GM21526 (cell line): ENCODE measurements around the gene RPL39L.

Experiments used
- ATAC-seq: cut with Tn5 transposase; IDR thresholded peaks from one replicate; pipeline ENCODE4 v1.9.1; 2021; ENCODE audit warnings: moderate library complexity; ENCODE audit not compliant: unreplicated experiment, low FRiP score

The RPL39L gene

DNA sequence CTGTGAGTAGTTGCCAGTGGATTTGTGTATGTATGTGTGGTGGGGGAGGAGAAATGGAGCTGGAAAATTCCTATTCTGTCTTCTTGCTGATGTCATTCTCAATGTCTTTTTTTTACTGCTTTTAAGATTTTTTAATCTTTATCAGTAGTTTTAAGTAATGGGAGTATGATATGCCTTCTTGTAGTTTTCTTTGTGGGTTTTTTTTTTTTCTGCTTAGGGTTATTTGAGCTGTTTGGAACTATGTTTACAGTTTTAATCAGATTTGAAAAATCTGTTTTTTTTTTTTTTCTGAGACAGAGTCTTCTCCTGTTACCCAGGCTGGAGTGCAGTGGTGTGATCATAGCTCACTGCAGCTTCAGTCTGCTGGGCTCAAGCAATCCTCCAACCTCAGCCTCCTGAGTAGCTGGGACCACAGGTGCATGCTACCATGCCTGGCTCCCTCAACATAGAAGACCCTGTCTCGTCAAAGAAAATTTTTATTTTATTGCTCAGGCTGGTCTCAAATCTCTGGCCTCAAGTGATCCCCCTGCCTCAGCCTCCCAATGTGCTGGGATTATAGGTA is 37.1 kb downstream of the RPL39L start:
- ATAC-seq, result no peak

DNA sequence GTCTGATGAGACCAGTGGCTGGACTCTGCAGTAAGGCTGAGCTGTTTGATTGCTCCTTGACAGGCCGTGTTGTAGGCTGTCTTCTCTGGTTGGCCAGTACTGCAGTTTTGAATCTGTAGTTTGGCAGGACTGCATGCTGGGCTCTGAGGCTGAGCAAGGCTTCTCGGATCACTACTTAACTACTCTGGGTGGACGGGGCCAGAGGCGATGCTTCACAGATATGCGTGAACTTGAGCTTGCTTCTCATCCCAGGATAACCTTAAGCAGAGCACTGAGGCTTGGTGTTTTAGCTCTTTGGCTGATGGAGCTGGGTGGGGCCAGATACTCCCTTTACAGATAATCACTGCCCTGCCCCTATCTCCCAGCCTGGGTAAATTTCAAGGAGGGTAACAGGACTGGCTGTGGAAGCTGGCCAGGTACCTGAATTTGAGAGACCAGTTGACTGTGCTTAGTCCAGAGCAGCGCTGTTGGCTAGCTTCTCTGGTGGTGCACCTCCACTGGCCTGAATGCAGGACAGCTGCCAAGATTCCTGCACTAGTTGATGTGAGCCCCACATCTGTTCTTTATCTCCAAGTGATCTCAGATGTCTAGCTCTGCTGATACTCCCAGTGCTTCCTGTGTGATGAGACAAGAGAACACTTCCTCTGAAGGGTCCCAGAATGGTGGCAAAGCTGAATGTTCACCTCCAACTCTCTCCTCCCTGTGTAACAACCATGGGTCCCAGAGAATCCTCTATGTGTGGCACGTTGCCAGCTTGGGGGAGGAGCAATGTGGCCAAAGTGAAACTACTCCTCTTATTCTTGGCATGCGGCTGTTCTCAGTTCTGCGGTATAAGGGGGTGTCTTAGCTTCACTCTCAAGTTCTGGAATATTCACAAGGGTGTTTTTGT is 37.9 kb downstream of the RPL39L start:
- ATAC-seq, result no peak

DNA sequence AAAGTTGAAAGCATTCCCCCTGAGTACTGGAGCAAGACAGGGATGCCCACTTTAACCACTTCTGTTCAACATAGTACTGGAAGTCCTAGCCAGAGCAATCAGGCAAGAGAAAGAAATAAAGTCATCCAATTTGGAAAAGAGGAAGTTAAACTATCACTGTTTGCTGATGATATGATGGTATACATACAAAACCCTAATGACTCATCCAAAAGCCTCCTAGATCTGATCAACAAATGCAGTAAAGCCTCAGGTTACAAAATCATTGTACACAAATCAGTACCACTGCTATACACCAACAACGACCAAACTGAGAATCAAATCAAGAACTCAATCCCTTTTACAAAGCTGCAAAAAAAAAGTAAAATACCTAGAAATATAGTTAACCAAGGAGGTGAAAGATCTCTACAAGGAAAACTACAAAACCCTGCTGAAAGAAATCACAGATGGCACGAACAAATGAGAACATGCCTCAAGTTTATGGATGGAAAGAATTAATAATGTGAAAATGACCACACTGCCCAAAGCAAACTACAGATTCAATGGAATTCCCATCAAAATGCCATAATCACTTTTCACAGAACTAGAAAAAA is 40.3 kb downstream of the RPL39L start:
- no peak for ATAC-seq

DNA sequence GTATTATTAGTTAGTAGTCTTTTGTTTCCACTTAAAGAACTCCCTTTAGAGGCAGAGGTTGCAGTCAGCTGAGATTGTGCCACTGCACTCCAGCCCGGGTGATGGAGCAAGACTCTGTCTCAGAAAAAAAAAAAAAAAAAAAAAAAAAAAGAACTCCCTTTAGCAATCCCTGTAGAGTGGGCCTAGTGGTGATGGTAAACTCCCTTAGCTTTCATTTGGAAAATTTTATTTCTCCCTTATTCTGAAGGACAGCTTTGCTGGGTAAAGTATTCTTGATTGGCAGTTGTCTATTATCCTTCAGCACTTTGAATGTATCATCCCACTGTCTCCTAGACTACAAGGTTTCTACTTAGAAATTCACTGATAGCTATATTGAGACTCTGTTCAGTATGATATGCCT is 46.0 kb downstream of the RPL39L start:
- ATAC-seq, result no peak

DNA sequence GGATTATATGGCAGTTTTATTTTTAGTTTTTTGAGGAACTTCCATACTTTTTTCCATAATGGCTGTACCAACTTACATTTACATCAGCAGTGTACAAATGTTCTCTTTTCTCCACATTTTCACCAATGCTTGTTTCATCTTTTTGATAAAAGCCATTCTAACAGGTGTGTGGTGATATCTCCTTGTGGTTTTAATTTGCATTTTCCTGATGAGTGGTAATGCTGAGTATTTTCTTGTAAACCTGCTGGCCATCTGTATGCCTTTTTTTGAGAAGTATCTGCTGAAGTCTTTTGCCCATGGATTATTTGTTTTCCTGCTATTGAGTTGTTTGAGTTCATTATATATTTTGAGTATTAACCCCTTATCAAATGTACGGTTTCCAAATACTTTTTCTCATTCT is 50.6 kb downstream of the RPL39L start:
- no peak for ATAC-seq

DNA sequence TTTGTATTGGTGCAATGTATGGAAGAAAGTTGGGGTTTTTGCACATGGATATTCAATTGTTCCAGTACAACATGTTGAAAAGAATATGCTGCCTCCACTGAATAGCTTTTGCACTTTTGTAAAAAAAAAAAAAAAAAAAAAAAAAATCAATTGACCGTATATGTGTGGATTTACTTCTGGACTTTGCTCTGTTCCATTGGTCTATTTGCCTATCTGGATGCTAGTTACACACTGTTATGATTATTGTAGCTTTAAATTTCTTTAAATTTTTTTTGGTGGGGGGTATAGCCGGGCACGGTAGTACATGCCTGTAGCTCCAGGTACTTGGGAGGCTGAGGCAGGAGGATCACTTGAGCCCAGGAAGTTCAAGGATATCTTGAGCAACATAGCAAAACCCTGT is 52.5 kb downstream of the RPL39L start:
- ATAC-seq, result no peak

DNA sequence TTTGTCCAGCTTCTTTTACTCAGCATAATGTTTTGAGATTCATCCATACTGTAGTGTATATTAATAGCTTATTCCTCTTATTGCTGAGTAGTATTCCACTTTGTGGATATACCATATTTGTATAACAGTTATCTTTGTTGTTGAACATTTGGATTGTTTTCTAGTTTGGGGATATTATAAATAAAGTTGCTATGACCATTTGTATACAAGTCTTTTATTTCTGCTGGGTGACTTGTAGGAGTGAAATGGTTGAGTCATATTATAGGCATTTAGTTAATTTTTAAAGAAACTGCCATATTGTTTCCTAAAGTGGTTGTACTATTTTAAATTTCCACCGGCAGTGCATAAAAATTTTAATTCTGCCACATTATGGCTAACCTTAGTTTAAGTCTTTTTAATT is 53.4 kb downstream of the RPL39L start:
- ATAC-seq, result no peak

DNA sequence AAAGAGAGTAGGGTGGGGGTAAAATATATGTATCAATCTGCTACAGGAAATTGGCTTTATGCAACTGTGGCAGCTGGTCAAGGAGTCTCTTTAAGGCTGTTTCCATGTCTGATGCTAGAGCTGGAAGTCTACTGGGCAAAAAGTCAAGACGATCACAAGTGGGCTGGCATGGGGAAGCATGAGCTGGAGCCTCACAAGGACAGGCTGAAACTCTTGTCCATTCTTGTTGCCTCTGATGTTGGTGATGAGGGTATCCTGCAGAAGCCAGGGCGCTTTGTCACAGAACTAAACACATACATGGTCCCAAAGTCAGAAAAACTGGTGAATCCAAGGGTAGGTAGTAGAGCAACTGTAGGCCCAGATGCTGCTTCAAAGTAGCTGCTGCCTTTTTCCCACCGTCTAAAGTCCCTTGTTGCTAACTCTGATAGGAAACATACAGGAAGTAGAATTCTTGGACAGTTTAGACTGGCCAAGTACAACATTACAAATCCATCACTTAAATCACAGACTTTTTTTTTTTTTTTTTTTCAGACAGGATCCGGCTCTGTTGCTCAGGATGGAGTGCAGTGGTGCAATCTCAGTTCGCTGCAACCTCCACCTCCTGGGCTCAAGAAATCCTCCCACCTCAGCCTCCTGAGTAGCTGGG is 54.2 kb downstream of the RPL39L start:
- no peak for ATAC-seq

DNA sequence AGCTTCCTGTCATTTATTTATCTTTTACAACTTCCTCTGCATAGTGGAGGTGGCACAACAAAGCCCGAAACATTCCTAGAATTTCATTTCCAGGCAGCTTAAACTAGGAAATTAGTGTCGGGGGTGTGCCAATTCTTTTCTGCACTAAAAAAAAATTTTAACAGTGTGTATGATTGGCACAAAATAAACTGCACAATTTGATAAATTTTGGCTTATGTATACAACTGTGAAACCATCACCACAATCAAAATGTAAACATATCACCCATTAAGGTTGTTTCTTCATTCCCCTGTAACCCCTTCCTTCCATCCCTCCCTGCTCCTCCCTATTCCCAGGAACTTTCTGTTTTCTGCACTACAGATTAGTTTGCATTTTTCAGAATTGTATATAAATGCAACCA is 54.7 kb downstream of the RPL39L start:
- ATAC-seq, result no peak

DNA sequence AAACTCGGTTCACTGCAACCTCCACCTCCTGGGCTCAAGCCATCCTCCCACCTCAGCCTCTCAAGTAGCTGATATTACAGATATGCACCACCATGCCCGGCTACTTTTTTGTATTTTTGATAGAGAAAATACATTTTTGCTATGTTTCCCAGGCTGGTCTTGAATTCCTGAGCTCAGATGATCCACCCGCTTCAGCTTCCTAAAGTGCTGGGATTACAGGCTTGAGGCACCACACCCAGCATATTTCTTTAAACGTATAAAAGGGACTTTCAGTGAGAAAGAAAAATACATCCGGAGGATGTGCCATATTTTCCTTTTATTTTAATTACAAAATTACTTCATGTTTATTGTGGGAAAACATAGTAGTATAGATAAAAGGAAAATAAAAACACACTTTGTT is 55.2 kb downstream of the RPL39L start:
- ATAC-seq, result no peak

DNA sequence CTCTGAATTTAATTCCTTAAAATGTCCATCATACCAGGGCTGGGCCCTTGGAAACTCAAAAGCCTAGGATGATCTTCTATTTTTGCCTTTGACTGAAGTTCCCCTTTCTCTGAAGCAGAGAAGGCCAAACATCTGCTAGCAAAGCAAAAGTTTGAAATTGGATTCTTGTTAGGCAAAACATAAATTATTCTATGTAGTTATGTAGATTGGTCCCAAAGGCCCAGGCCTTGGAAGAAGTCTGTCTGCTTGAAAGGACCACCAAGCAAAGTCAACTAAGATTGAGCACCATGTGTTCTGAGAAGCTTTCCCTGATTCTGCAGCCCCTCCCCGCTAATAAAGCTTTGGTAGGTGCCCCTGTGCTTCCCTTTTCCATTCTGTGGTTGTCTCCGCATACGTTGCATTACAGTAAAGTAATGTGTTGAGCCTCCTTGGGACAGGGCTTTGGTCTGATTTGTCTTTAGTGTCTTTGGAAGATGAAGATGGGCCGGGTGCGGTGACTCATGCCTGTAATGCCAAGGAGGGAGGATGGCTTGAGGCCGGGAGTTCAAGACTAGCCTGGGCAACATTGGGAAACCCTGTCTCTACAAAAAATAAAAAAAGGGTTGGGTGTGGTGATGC is 56.4 kb downstream of the RPL39L start:
- no peak for ATAC-seq

DNA sequence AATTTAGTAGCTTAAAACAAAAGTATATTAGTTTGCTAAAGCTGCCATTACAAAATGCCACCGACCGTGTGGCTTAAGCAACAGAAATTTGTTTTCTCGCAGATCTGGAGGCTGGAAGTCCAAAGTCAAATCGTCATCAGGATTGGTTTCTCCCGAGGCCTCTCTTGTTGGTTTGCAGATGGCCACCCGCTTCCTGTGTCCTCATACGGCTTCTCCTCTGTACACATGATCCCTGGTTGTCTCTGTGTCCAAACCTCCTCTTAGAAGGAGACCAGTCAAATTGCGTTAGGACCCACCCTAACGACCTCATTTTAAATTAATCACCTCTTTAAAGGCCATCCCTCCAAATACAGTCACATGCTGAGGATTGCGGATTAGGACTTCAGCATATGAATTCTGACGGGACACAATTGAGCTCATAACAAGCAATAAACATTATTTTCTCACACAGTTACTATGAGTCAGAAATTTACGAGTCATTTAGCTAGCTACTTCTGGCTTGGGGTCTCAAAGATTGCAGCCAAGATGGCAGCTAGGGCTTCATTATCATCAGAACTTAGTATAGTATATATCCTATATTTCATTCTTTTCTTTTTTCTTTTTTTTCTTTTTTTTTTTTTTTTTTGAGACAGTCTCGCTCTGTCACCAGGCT is 58.4 kb downstream of the RPL39L start:
- ATAC-seq, result no peak

DNA sequence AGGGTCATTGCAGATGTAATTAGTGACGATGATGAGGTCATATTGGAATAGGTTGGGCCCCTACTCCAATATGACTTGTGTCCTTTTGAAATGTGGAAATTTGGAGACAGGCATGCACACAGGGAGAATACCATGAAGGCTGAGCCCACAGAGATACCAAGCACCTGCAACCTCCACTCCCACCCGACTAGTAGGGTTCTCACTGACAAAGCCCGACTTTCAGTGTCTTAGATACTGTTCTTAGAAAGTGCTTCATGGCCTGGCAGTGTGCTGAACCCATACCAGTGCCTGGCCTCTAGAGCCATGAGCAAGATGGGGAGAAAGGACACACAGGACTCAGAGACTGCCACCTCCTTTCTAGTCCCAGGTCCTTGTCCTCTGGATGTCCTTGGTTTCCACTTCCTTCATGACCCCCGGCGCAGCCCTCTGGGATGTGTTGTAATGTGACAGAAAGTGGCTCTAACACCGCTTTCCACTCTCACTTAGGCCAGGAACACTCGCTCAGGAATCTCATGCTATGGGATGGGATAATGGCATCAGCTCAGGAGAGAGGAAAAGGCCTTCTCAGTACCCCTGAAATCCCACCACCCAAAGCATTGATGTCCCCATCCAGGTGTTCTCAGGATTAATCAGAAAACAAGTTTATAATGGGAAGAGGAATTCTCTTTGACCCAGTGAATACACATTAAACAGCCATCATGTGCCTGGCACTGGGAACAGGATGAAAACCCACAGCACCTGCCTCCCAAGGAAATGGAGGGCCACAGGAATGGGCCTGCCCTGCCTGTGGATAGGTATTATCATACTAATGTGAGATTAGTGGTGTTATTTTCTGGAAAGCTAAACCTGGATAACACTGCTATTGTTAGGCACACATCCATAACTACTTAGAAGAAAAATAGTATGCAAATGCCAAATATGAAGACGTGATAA is 59.9 kb downstream of the RPL39L start:
- no peak for ATAC-seq

DNA sequence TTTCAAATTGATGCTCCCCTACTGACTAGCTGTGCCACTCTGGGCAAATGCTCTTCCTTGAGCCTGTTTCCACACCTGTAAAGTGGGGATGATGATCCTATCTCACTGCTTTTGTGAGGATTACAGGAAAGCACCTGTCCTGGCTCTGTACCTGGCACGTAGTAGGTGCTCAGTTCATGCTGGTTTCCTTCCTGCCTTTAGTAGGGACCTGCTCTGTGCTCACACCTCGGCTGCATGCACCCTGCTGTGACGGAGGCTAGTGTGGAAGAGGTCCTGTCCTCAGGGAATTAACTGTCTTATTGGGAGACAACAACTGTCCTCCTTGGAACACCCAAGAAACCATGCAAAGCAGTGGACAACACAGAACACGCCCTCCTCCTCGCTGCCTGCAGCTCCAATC is 61.8 kb downstream of the RPL39L start:
- ATAC-seq, result no peak

DNA sequence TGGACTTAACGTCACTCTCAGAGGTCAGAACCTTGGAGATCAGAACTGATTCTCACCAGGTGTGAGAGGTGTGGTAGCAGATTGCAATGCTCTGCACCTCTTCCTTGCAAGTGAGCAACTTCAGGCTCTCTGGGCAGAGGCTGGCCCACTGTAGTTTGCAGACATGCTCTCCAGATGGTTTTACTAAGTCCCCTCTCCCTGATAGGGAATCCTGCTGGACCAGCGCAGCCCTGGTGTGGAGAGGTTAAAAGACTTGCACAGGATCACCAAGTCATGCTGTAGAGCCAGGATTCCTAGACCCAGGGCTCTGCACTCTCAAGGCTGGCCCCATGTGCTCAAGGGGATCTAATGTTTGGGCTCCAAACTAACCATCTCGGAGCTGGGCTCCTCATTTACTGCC is 62.2 kb downstream of the RPL39L start:
- ATAC-seq, result no peak

DNA sequence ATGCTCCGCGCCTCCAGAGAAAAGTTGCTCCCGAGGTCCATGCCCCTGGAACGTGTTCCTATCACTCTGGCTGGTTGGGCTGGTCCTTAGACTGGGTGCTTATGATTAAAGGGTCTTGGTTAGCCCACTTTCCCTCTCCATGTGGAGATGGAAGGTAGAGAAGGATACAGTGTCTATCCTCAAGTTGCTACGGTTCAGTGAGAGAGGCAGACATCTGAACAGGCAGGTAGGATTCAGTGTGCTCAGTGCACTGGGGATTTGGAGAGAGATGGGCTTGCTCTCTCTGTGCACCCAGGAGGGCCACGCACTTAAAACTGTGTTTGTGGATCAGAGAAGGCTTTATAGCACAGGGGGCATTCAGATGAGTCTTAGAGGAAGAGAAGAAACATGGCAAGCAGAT is 63.0 kb downstream of the RPL39L start:
- no peak for ATAC-seq

DNA sequence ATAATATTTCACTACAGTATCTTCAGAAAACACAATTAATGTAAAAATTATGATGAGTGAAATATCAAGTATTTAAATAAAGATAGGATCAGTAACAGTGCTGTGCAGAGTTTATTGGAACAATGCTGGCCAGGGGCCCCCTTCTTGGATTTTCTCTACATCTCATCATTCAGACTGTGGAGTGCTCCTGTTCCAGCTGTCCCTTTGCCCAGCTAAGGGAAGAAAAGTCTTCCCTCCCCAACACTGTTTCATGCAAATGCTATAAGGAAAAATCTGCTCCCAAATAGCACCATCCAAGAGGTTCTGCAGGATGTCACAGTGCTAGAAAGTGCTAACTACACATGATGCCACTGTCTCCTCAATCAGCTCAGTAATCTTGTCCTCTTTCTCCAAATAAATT is 64.5 kb downstream of the RPL39L start:
- no peak for ATAC-seq

DNA sequence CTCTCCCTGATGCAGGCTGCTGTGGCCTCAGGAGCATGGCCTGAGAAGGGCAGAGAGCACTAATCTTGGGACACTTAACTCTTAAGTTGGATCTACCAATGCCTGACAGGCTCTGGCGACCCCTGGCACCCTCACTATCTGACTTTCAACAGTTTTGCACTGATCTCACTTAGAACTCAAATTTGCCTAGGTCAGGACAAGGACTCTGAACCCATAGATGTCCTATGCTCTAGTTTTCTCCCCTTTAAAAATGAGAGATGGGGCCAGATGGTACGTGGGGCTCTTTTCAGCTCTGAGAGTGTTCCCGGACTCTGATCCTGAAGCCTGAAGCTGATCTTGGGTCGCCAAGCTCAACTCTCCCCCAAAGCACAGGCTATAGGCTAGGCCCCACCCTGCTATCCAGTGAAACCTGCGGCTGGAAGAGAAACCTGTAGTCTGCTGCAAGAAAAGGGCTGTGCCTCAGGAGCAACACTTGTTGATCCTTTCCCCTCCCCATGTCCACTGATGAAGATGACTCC is 65.7 kb downstream of the RPL39L start:
- no peak for ATAC-seq

DNA sequence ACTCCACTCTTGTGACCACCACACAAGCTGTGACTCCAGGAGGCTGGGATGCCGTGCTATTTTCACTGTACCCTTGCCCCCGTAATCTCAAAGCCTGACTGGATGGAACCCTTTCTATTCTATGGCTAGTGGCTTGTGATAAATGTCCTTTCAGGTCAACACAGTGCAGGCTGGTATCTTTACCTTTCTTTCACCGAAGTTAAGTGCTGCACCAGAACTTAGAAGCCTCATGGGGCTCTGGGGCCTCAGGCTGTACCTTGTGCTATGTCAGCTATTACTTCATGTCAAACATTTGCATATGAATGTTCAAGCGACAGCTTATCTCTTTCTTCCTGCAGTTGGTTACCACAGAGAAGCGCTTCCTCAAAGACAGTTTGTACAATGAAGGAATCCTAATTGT is 66.8 kb downstream of the RPL39L start:
- ATAC-seq, result no peak
